ENCODE results near the gene ZNF493.

ZNF493 gene

GRCh38 chr19:21460686-21461085 lies 63.8 kb downstream of the ZNF493 start:
- FAIRE-seq (no peak), DNase-seq (ENCODE audit: extremely low spot score, insufficient read length, low read depth) (no peak)

GRCh38 chr19:21462540-21462939 lies 65.6 kb downstream of the ZNF493 start:
- no peak for FAIRE-seq
- DNase-seq (ENCODE audit: extremely low spot score, insufficient read length, low read depth) = no peak

- DNase-seq (ENCODE audit: extremely low spot score, insufficient read length, low read depth) = no peak
- FAIRE-seq = no peak
Observed at GRCh38 chr19:21463449-21464105, 66.6 kb downstream of the ZNF493 start.

GRCh38 chr19:21466627-21467026 lies 69.7 kb downstream of the ZNF493 start:
- FAIRE-seq (no peak), DNase-seq (ENCODE audit: extremely low spot score, insufficient read length, low read depth) (no peak)

- no peak for DNase-seq (ENCODE audit: extremely low spot score, insufficient read length, low read depth)
- FAIRE-seq = no peak
Observed at GRCh38 chr19:21468791-21469190, 71.9 kb downstream of the ZNF493 start.

- FAIRE-seq (no peak), DNase-seq (ENCODE audit: extremely low spot score, insufficient read length, low read depth) (no peak)
Observed at GRCh38 chr19:21472507-21472906, 75.6 kb downstream of the ZNF493 start.

GRCh38 chr19:21474671-21475181 lies 77.8 kb downstream of the ZNF493 start:
- no peak for FAIRE-seq
- DNase-seq (ENCODE audit: extremely low spot score, insufficient read length, low read depth) = no peak

Data from GM18507 (cell line).